H1 (cell line): ENCODE data around the gene GMPR2. TPM values are rescaled to one million over a fixed set of nuclear protein-coding genes. Genes with fewer than 3 reads are reported as not detected.

Experiments used
- ASH2L ChIP-seq: fragments of 200-600, 300-600 bp; sonication (generic); IDR thresholded peaks from one replicate; pipeline ENCODE4 v1.7.1; 2017; ENCODE audit warnings: low read length
- CREB1 ChIP-seq: IDR thresholded peaks from 2 replicates; pipeline ENCODE4 v1.6.1; 2012; ENCODE audit warnings: inconsistent platforms
- EP300 ChIP-seq, 2 experiments: IDR thresholded peaks; 1 replicate in 1 of 2; 2 replicates in 1 of 2; pipeline ENCODE4 v1.6.1; 2011 to 2012; ENCODE audit warnings: low read depth in 2 of 2, low read length in 2 of 2, mild to moderate bottlenecking in 2 of 2, borderline replicate concordance in 1 of 2, inconsistent platforms in 1 of 2, moderate library complexity in 1 of 2
- JUN ChIP-seq: IDR thresholded peaks from 2 replicates; pipeline ENCODE4 v1.6.1; 2011; ENCODE audit warnings: low read depth, mild to moderate bottlenecking, improper control_type of control experiment, low read length
- KDM4A ChIP-seq: IDR thresholded peaks from one replicate; pipeline ENCODE4 v1.7.1; 2012; ENCODE audit warnings: low read depth, mild to moderate bottlenecking, moderate library complexity, low read length, inconsistent platforms; ENCODE audit not compliant: severe bottlenecking
- KDM5A ChIP-seq: fragments of 200-600 bp; IDR thresholded peaks from 2 replicates; pipeline ENCODE4 v1.7.1; 2012; ENCODE audit warnings: mild to moderate bottlenecking, low read length, inconsistent platforms, mixed read lengths
- NRF1 ChIP-seq: IDR thresholded peaks from 2 replicates; pipeline ENCODE4 v1.6.1; 2011; ENCODE audit warnings: mild to moderate bottlenecking, low read depth, low read length, improper control_type of control experiment
- POU5F1 ChIP-seq: IDR thresholded peaks from 2 replicates; pipeline ENCODE4 v1.6.1; 2011; ENCODE audit warnings: low read depth, mild to moderate bottlenecking, low read length, moderate library complexity
- SIRT6 ChIP-seq: IDR thresholded peaks from one replicate; pipeline ENCODE4 v1.7.1; 2012; ENCODE audit warnings: low read length, inconsistent platforms
- SP4 ChIP-seq: IDR thresholded peaks from 2 replicates; pipeline ENCODE4 v1.6.1; 2012; ENCODE audit warnings: low read length, inconsistent platforms
- SRF ChIP-seq: IDR thresholded peaks from 2 replicates; pipeline ENCODE4 v1.6.1; 2011; ENCODE audit warnings: mild to moderate bottlenecking, low read depth, low read length, moderate library complexity
- TAF1 ChIP-seq: IDR thresholded peaks from 2 replicates; pipeline ENCODE4 v1.6.1; 2011; ENCODE audit warnings: mild to moderate bottlenecking, low read depth, low read length
- TAF7 ChIP-seq: optimal IDR thresholded peaks from 2 replicates; pipeline ENCODE3; 2011; ENCODE audit warnings: low read depth, mild to moderate bottlenecking, inconsistent platforms, low read length, moderate library complexity, borderline replicate concordance
- TBP ChIP-seq: IDR thresholded peaks from 2 replicates; pipeline ENCODE4 v1.6.1; 2011; ENCODE audit warnings: low read depth, low read length, improper control_type of control experiment
- polyA plus RNA-seq, 7 experiments: library from polyadenylated mRNA; depleted of rRNA in 3 of 7; stranded (reverse) in 5 of 7; unstranded in 2 of 7; fragments of >200 nt in 5 of 7; fragments of 200-250 nt in 2 of 7; gene quantifications; 1 replicate in 5 of 7; 2 replicates in 1 of 7; 4 replicates in 1 of 7; pipeline versions ENCODE4 v1.2.1 to v1.2.3, GENCODE V29; 2011 to 2013; ENCODE audit warnings: missing spikeins in 2 of 7, mixed read lengths in 2 of 7
- total RNA-seq: library from RNA; stranded (reverse); fragmentation: NEBNext Ultra II Directional; extraction: Animal tissue kit (Norgen Biotek cat#: 25700); gene quantifications from 2 replicates; pipeline ENCODE4 v1.2.1, GENCODE V29; 2021
- TF ChIP-seq, protein P1 (sequence below): IDR thresholded peaks from 2 replicates; pipeline ENCODE4 v1.6.1; 2012; ENCODE audit warnings: inconsistent platforms

GMPR2 gene
- total and polyA plus RNA-seq, 2 of the 8 experiments (the other 6 are each of a cell fraction or from before 2014, with no cell fraction given), result 61.6 to 85.3 TPM

DNA sequence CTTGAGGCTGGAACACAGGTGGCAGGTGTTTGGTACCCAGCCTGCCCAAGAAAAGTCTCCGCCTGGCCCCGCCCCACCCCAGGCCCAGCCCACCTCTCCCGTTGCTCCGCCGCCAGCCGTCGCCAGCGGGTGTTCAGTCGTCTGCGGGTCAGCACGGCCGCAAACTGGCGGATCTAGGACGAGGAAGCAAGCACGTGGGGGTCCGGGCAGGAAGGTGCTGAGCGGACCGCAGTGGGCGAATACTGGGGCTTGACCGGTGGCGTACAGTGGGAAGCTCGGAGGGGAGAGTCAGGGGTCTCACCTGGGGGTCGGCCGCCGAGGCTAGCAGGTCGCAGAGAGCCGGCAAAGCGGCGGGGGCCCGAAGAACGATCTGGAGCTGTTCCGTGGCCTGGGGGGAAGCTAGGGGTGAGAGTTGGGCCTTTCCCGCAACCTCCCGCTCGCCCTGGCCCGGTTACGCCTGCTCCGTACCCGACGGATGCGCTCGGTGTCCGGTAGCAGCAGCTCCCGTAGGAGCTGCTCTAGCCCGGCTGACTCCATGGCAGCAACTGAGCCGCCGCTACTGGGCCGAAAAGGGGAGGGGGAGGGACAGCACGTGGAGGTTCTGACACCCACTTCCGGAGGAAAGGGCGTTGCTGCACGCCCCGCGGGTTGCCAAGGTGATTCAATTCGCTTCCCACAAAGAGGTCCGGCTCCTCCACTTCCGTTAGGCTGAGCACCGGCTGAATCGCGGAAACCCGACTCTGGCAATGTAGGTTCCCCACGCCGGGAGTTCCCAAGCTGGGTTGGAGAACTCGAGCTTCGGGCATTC lies 44.3 kb upstream of the GMPR2 start, which contains the start of gene IPO4 (continued):
- TF ChIP-seq SRF (peak; percentile 66), KDM5A (peak; percentile 75), SP4 (peak; percentile 87; the same call in 1 of the 2 replicates), JUN (0 out of 2 replicates have a peak, but pooled peaks have one; percentile 24), NRF1 (no peak), POU5F1 (0 out of 2 replicates have a peak, but pooled peaks have one; percentile 25), EP300 (IDR thresholded peaks at IDR 0.05; ENCODE audit: borderline replicate concordance in 1 of 2, low read depth in 2 of 2, low read length in 2 of 2) (peak in 1 of 2 experiments; percentile 93; a peak in 1 of 3 replicates), SIRT6 (no peak), ASH2L (peak; percentile 88), CREB1 (peak; percentile 58; the same call in 1 of the 2 replicates), KDM4A (peak; percentile 26), TAF7 (peak; percentile 82), TBP (peak; percentile 68; the same call in 1 of the 2 replicates), TAF1 (peak; percentile 82)
- TF ChIP-seq, protein P1, sequence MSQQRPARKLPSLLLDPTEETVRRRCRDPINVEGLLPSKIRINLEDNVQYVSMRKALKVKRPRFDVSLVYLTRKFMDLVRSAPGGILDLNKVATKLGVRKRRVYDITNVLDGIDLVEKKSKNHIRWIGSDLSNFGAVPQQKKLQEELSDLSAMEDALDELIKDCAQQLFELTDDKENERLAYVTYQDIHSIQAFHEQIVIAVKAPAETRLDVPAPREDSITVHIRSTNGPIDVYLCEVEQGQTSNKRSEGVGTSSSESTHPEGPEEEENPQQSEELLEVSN, result peak; percentile 42; the same call in 1 of the 2 replicates
